Adrenal gland (tissue), 12 donors: ENCODE measurements around the gene CAMKK1. TPM values are rescaled to one million over a fixed set of nuclear protein-coding genes. Genes with fewer than 3 reads are reported as not detected.
A peak's percentile ranks its signal among the peaks of the same experiment; 100 is the strongest.

ENCODE experiments used
- DNase-seq, 7 donors: peaks; one replicate each; pipeline ENCODE4 v3.0.0-alpha.2; 2019 to 2020
- H3K27ac ChIP-seq, 5 donors: fragments of 200-600 bp; sonication (generic) in 4 of 5; 1 replicate in 3 of 5; 2 replicates in 2 of 5; pipeline versions ENCODE4 v1.5.1 to v1.8.0; 2016 to 2020; ENCODE audit warnings: mild to moderate bottlenecking in 1 of 5
- H3K27me3 ChIP-seq: fragments of 200-600 bp; 2 replicates; pipeline ENCODE4 v1.8.0; 2021
- H3K36me3 ChIP-seq, 2 donors: fragments of 200-600 bp; replicated peaks in 1 of 2; 1 replicate in 1 of 2; 2 replicates in 1 of 2; pipeline versions ENCODE4 v1.5.1 to v1.8.0; 2018 to 2022
- H3K4me1 ChIP-seq, 2 donors: fragments of 200-600 bp; replicated peaks in 1 of 2; 1 replicate in 1 of 2; 2 replicates in 1 of 2; pipeline versions ENCODE4 v1.5.1 to v1.8.0; 2018 to 2021
- H3K4me3 ChIP-seq, 4 donors: fragments of 200-600 bp; sonication (generic) in 3 of 4; one replicate each; pipeline ENCODE4 v1.5.1; 2016 to 2018
- H3K9me3 ChIP-seq, 3 donors: fragments of 200-600 bp; sonication (generic) in 1 of 3; replicated peaks in 1 of 3; 1 replicate in 2 of 3; 2 replicates in 1 of 3; pipeline versions ENCODE4 v1.5.1 to v1.8.0; 2016 to 2021
- CTCF ChIP-seq, 6 experiments: fragments of 450-650 bp in 4 of 6; fragments of 200-600 bp in 2 of 6; sonication (generic) in 1 of 6; IDR thresholded peaks; 1 replicate in 5 of 6; 2 replicates in 1 of 6; pipeline versions ENCODE4 v1.5.1 to v1.8.0; 2016 to 2021; ENCODE audit warnings: antibody characterized with exemption in 6 of 6, mild to moderate bottlenecking in 2 of 6, moderate library complexity in 1 of 6
- POLR2A ChIP-seq, 2 donors: fragments of 450-650 bp; IDR thresholded peaks; one replicate each; pipeline ENCODE4 v1.6.1; 2017; ENCODE audit warnings: antibody characterized with exemption in 2 of 2, mild to moderate bottlenecking in 2 of 2, moderate library complexity in 1 of 2
- WGBS, 4 donors: extraction: QIAGEN DNeasy Blood & Tissue Kit in 2 of 4; methylation state at CpG; one replicate each; pipeline versions ENCODE4 v1.1.5 to v1.1.7; 2013 to 2017; 5-methylcytosine and 5-hydroxymethylcytosine counted together
- intact Hi-C, 2 donors: fragments of 100-400 bp; cut with DNase I; formaldehyde crosslinking; loops; one replicate each; pipeline versions ENCODE4 v1.14.1 to v1.15.0; 2022 to 2023
- polyA plus RNA-seq, 3 donors: library from polyadenylated mRNA; stranded (reverse); fragments of 200-250 nt in 2 of 3; fragments of 350-450 nt in 1 of 3; fragmentation: Illumina TruSeq in 1 of 3; extraction: RNeasy Lipid Tissue Mini Kit (QIAGEN cat#74804) in 1 of 3; gene quantifications; one replicate each; pipeline ENCODE4 v1.2.3, GENCODE V29; 2013 to 2014
- total RNA-seq, 9 donors: library from RNA; depleted of rRNA in 4 of 9; stranded (reverse); fragments of >200 nt in 4 of 9; fragments of 120-200 nt in 1 of 9; fragmentation: NEBNext Ultra II Directional in 1 of 9; extraction: Animal tissue kit (Norgen Biotek cat#: 25700) in 1 of 9; gene quantifications; one replicate each; pipeline versions ENCODE4 v1.1.0 to v1.2.4, GENCODE V29; 2013 to 2023
- donor health status: healthy with polysubstance abuse.
- donor health status: Bipolar disorder and iron deficiency.
- donor health status: DM: yes; HTN: yes; CAD: no.
- donor health status: DM: no; HTN: no; CAD: no.
- donor health status: DM: no; HTN: no; CAD: no.
- donor health status: DM: yes; HTN: yes; CAD: no.

Gene CAMKK1
- total and polyA plus RNA-seq, 12 donors, result 6.0 to 28.2 (median 10.8) TPM

DNA sequence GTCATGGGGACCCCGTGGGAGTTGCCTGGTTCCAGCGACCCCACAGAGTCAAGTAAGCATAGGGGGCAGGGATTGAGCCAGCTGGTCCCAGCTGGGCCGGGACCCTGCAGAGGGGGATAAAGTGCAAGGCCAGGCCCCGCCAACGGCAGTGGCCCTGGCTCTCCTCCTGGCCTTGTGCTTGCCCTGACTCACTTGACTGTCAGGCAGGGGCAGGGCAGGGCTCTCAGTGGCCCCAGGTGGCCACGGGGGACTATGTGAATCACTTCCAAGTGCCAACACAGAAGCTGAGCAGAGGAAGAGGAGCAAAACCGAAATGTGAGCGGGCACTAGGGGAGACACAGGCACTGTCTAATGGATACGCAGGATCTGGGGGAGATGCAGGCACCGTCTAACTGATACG, 25.2 kb downstream of the CAMKK1 start:
- peak in 1 of 2 donors; percentile 34 for TF ChIP-seq POLR2A (IDR thresholded peaks at IDR 0.05)
- TF ChIP-seq CTCF (IDR thresholded peaks at IDR 0.05), result no peak
- WGBS, 4 donors, result 41 to 62% (median 50%) methylated on average over 8 to 11 of the region's 11 CpGs
- Histone ChIP-seq H3K27me3 (no peaks in the 10 kb centered on the region), H3K9me3 (no peaks in the 10 kb centered on the region), H3K4me1 (peaks cover 13 to 14% of the 10 kb centered on the region in 2 donors), H3K27ac (peak overlapping the region in 3 of 5 donors; percentile 45 to 76 (median 60)), H3K36me3 (peaks cover 0 to 8% of the 10 kb centered on the region in 2 donors), H3K4me3 (no peak overlapping the region)
- intact Hi-C loops, result no loop called here
- DNase-seq, result peak in 6 of 7 donors; percentile 76 to 88 (median 84)

GRCh38 chr17:3867106-3867505, 25.7 kb downstream of the CAMKK1 start:
- peaks cover 13 to 14% of the 10 kb centered on the region in 2 donors for H3K4me1 ChIP-seq
- H3K27ac ChIP-seq, result peak overlapping the region in 3 of 5 donors; percentile 45 to 76 (median 60)
- 79 to 93% (median 84%) methylated on average over 17 of the region's 17 CpGs for WGBS, 4 donors
- no peak overlapping the region for H3K4me3 ChIP-seq
- peak in 1 of 7 donors; percentile 28 for DNase-seq
- no peaks in the 10 kb centered on the region for H3K27me3 ChIP-seq
- intact Hi-C loops, result no loop called here
- no peaks in the 10 kb centered on the region for H3K9me3 ChIP-seq
- TF ChIP-seq POLR2A (IDR thresholded peaks at IDR 0.05) (no peak), CTCF (IDR thresholded peaks at IDR 0.05) (no peak)
- peaks cover 0 to 3% of the 10 kb centered on the region in 2 donors for H3K36me3 ChIP-seq

DNA sequence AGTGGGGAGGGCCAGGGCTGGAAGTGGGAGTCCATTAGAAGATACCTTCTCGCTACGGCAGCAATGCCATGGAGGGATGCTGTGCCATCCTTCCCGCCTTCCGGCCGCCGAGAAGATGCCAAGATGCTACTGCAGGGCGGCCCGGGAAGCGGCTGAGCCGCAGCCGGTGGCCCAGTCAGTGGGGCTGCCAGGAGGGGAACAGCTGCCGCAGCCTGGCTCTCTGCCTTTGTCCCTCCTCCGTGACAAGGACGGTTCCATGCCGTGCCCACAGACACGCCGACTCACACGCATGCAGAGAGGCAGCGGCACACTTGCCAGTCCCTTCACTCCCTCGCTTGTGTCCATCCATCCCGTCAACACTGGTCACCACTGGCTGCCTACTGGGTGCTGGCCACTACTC, 26.6 kb downstream of the CAMKK1 start:
- peaks cover 13 to 14% of the 10 kb centered on the region in 2 donors for H3K4me1 ChIP-seq
- no peak overlapping the region for H3K4me3 ChIP-seq
- WGBS, 4 donors, result 86 to 98% (median 89%) methylated on average over 6 to 21 of the region's 21 CpGs
- H3K36me3 ChIP-seq, result peaks cover 0 to 8% of the 10 kb centered on the region in 2 donors
- no peak for DNase-seq
- peak overlapping the region in 1 of 5 donors; percentile 45 for H3K27ac ChIP-seq
- TF ChIP-seq CTCF (IDR thresholded peaks at IDR 0.05) (no peak), POLR2A (IDR thresholded peaks at IDR 0.05) (no peak)
- intact Hi-C loops, result no loop called here
- H3K27me3 ChIP-seq, result no peaks in the 10 kb centered on the region
- H3K9me3 ChIP-seq, result no peaks in the 10 kb centered on the region

- no peaks in the 10 kb centered on the region for H3K27me3 ChIP-seq
- no peaks in the 10 kb centered on the region for H3K9me3 ChIP-seq
- peak in 6 of 7 donors; percentile 76 to 92 (median 84) for DNase-seq
- 32 to 68% methylated on average over 8 of the region's 8 CpGs; no CpG with 5 or more reads in 2 of the 4 donors for WGBS, 4 donors
- H3K4me1 ChIP-seq, result peaks cover 13 to 14% of the 10 kb centered on the region in 2 donors
- no peak overlapping the region for H3K4me3 ChIP-seq
- TF ChIP-seq POLR2A (IDR thresholded peaks at IDR 0.05) (peak in 1 of 2 donors; percentile 37), CTCF (IDR thresholded peaks at IDR 0.05) (no peak)
- H3K27ac ChIP-seq, result peak overlapping the region in 4 of 5 donors; percentile 30 to 78 (median 57)
- intact Hi-C loops, result no loop called here
- peaks cover 0 to 19% of the 10 kb centered on the region in 2 donors for H3K36me3 ChIP-seq
Measured at GRCh38 chr17:3865176-3865575, 27.7 kb downstream of the CAMKK1 start.
